Esophagus muscularis mucosa (tissue), 4 donors: Measurements from ENCODE around the gene NAA60.

Experiments used
- EP300 ChIP-seq: sonication (generic); formaldehyde crosslinking; IDR thresholded peaks from one replicate; pipeline ENCODE4 v1.6.1; 2017; ENCODE audit warnings: antibody characterized with exemption
- POLR2A ChIP-seq: fragments of 450-650 bp; IDR thresholded peaks from one replicate; pipeline ENCODE4 v1.6.1; 2017; ENCODE audit warnings: antibody characterized with exemption, moderate library complexity, mild to moderate bottlenecking, low read depth
- TF ChIP-seq, protein P1 (sequence below), 3 experiments: fragments of 200-600 bp in 2 of 3; fragments of 450-650 bp in 1 of 3; sonication (generic) in 2 of 3; IDR thresholded peaks; one replicate each; pipeline ENCODE4 v1.5.1; 2017 to 2019; ENCODE audit warnings: antibody characterized with exemption in 3 of 3, mild to moderate bottlenecking in 2 of 3, moderate library complexity in 1 of 3

DNA sequence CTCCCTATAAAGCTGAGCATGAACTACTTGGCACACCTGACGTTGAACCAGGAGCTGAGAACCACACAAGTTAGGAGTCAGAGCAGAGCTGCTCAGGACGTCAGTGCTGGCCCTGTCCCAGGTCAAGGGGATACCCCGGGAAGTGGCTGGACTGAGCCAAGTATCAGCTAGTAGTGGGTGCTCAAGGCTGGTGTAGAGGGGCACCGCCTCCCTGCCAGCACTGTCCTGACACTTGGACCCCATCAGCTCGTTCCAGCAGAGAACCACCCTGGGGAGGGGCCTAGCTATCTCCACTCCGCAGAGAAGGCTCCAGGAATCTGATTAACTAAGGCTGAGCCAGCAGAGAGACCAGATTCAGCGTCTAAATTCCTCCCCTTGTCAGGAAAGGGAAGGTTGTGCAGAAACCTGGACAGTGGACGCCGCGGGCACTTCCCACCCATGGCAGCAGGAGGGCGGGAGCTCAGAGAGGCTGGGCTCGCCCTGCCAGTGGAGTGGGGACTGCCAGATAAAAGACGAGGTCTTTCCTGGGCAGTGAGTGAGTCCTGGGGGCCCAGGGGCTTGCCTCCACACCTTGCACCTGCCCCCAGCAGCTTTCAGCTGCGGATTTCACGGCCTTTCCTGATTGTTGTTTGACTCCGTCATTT is 30.8 kb downstream of the NAA60 start:
- TF ChIP-seq, protein P1, sequence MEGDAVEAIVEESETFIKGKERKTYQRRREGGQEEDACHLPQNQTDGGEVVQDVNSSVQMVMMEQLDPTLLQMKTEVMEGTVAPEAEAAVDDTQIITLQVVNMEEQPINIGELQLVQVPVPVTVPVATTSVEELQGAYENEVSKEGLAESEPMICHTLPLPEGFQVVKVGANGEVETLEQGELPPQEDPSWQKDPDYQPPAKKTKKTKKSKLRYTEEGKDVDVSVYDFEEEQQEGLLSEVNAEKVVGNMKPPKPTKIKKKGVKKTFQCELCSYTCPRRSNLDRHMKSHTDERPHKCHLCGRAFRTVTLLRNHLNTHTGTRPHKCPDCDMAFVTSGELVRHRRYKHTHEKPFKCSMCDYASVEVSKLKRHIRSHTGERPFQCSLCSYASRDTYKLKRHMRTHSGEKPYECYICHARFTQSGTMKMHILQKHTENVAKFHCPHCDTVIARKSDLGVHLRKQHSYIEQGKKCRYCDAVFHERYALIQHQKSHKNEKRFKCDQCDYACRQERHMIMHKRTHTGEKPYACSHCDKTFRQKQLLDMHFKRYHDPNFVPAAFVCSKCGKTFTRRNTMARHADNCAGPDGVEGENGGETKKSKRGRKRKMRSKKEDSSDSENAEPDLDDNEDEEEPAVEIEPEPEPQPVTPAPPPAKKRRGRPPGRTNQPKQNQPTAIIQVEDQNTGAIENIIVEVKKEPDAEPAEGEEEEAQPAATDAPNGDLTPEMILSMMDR (IDR thresholded peaks at IDR 0.05): no peak
- TF ChIP-seq EP300 (no peak), POLR2A (no peak)
